HepG2 (cell line): ENCODE measurements around the gene CD320. TPM values are rescaled to one million over a fixed set of nuclear protein-coding genes. Genes with fewer than 3 reads are reported as not detected.

Experiments
- BCL6 ChIP-seq: IDR thresholded peaks from 2 replicates; pipeline ENCODE4 v1.6.1; 2016; ENCODE audit warnings: missing genetic modification reagents, missing compliant biosample characterization
- FLYWCH1 ChIP-seq: sonication (generic); formaldehyde crosslinking; IDR thresholded peaks from 2 replicates; pipeline ENCODE4 v1.8.1; 2023; ENCODE audit warnings: mild to moderate bottlenecking, missing genetic modification reagents
- MAX ChIP-seq: IDR thresholded peaks from 2 replicates; pipeline ENCODE4 v1.6.1; 2012; ENCODE audit warnings: inconsistent platforms
- NONO ChIP-seq, 2 experiments: fragments of 450-650 bp in 1 of 2; sonication (generic) in 1 of 2; formaldehyde crosslinking in 1 of 2; IDR thresholded peaks in 1 of 2; conservative IDR thresholded peaks in 1 of 2; 2 replicates each; pipeline versions ENCODE4 v1.6.1 to v1.8.0; 2017 to 2022; ENCODE audit warnings: mild to moderate bottlenecking in 1 of 2, missing genetic modification reagents in 1 of 2, moderate library complexity in 1 of 2
- NR1H2 ChIP-seq: sonication (generic); formaldehyde crosslinking; IDR thresholded peaks from 2 replicates; pipeline ENCODE4 v1.8.1; 2022; ENCODE audit warnings: low read depth, missing genetic modification reagents, borderline replicate concordance
- NRL ChIP-seq: sonication (generic); formaldehyde crosslinking; IDR thresholded peaks from 2 replicates; pipeline ENCODE4 v1.5.0; 2020; ENCODE audit warnings: missing genetic modification reagents, mild to moderate bottlenecking, moderate library complexity, borderline replicate concordance
- RARA ChIP-seq: IDR thresholded peaks from 2 replicates; pipeline ENCODE4 v1.6.1; 2016; ENCODE audit warnings: missing genetic modification reagents, missing compliant biosample characterization
- SALL1 ChIP-seq: sonication (generic); formaldehyde crosslinking; IDR thresholded peaks from 2 replicates; pipeline ENCODE4 v1.8.0; 2022; ENCODE audit warnings: mild to moderate bottlenecking, missing genetic modification reagents
- SKIL ChIP-seq: sonication (generic); formaldehyde crosslinking; IDR thresholded peaks from 2 replicates; pipeline ENCODE4 v1.8.0; 2022; ENCODE audit warnings: missing genetic modification reagents, mild to moderate bottlenecking, moderate library complexity, borderline replicate concordance
- SNAI1 ChIP-seq: sonication (generic); formaldehyde crosslinking; IDR thresholded peaks from 2 replicates; pipeline ENCODE4 v1.5.0; 2020; ENCODE audit warnings: mild to moderate bottlenecking, missing genetic modification reagents, borderline replicate concordance
- SP4 ChIP-seq: sonication (generic); formaldehyde crosslinking; IDR thresholded peaks from 2 replicates; pipeline ENCODE4 v1.8.1; 2023; ENCODE audit warnings: mild to moderate bottlenecking, missing genetic modification reagents
- TARDBP ChIP-seq: sonication (generic); formaldehyde crosslinking; IDR thresholded peaks from 2 replicates; pipeline ENCODE4 v1.8.0; 2022; ENCODE audit warnings: mild to moderate bottlenecking, missing genetic modification reagents
- ZBTB7B ChIP-seq: sonication (generic); formaldehyde crosslinking; IDR thresholded peaks from 2 replicates; pipeline ENCODE4 v1.4.0; 2020; ENCODE audit warnings: missing genetic modification reagents
- ZFP91 ChIP-seq: sonication (generic); formaldehyde crosslinking; IDR thresholded peaks from 2 replicates; pipeline ENCODE4 v1.9.0; 2022; ENCODE audit warnings: missing genetic modification reagents, mild to moderate bottlenecking, borderline replicate concordance
- ZMAT3 ChIP-seq: sonication (generic); formaldehyde crosslinking; conservative IDR thresholded peaks from 2 replicates; pipeline ENCODE4 v1.7.0; 2021; ENCODE audit warnings: missing genetic modification reagents
- ZNF564 ChIP-seq: sonication (generic); formaldehyde crosslinking; IDR thresholded peaks from 2 replicates; pipeline ENCODE4 v1.8.1; 2023; ENCODE audit warnings: mild to moderate bottlenecking, missing genetic modification reagents
- ZNF605 ChIP-seq: sonication (generic); formaldehyde crosslinking; IDR thresholded peaks from 2 replicates; pipeline ENCODE4 v1.8.0; 2022; ENCODE audit warnings: mild to moderate bottlenecking, missing genetic modification reagents
- ZNF609 ChIP-seq: sonication (generic); formaldehyde crosslinking; IDR thresholded peaks from 2 replicates; pipeline ENCODE4 v1.4.0; 2020; ENCODE audit warnings: mild to moderate bottlenecking, missing genetic modification reagents, borderline replicate concordance
- polyA plus RNA-seq, 8 experiments: library from polyadenylated mRNA; depleted of rRNA in 3 of 8; stranded (reverse) in 7 of 8; unstranded in 1 of 8; fragments of >200 nt; fragmentation: Illumina TruSeq in 4 of 8; extraction: Trizol in 4 of 8; gene quantifications; 2 replicates each; pipeline versions ENCODE4 v1.2.1 to v1.2.3, GENCODE V29; 2011 to 2016; ENCODE audit warnings: low read depth in 4 of 8, missing spikeins in 1 of 8, mixed read lengths in 1 of 8; ENCODE audit not compliant: insufficient read depth in 1 of 8
- total RNA-seq, 5 experiments: library from RNA; depleted of rRNA; stranded (reverse); fragments of >200 nt; fragmentation: Illumina TruSeq; extraction: Trizol; gene quantifications; 2 replicates each; pipeline ENCODE4 v1.2.3, GENCODE V29; 2016; ENCODE audit warnings: low read depth in 1 of 5

The CD320 gene
- total and polyA plus RNA-seq, 2 of the 13 experiments (the other 11 are each of a cell fraction or from before 2014, with no cell fraction given): 83.1 to 99.9 TPM

GRCh38 chr19:8340341-8341096, 32.4 kb upstream of the CD320 start (continued):
- TF ChIP-seq ZNF609: 0 out of 2 replicates have a peak, but pooled peaks have one; percentile 20
- no peak for TF ChIP-seq NR1H2 (CRISPR knock-in tag)
- peak; percentile 51; the same call in 1 of the 2 replicates for TF ChIP-seq SP4
- no peak for TF ChIP-seq SNAI1 (CRISPR knock-in tag)
- TF ChIP-seq BCL6 (CRISPR knock-in tag): peak; percentile 60; the same call in 1 of the 2 replicates
- peak; percentile 43; the same call in 1 of the 2 replicates for TF ChIP-seq ZFP91
- peak; percentile 54 for TF ChIP-seq RARA (CRISPR knock-in tag)
- 0 out of 2 replicates have a peak, but pooled peaks have one; percentile 16 for TF ChIP-seq MAX
- no peak for TF ChIP-seq NONO (IDR thresholded peaks at IDR 0.05)
- TF ChIP-seq NONO (CRISPR knock-in tag; conservative IDR thresholded peaks at IDR 0.05): 0 out of 2 replicates have a peak, but pooled peaks have one; percentile 42
- TF ChIP-seq SALL1: peak; percentile 56
- 0 out of 2 replicates have a peak, but pooled peaks have one; percentile 19 for TF ChIP-seq ZNF605
- TF ChIP-seq ZNF564 (CRISPR knock-in tag): no peak
- 0 out of 2 replicates have a peak, but pooled peaks have one; percentile 20 for TF ChIP-seq TARDBP (CRISPR knock-in tag)
- TF ChIP-seq SKIL: no peak
- TF ChIP-seq NRL (CRISPR knock-in tag): peak; percentile 56; the same call in 1 of the 2 replicates
- peak; percentile 65; the same call in 1 of the 2 replicates for TF ChIP-seq ZBTB7B (CRISPR knock-in tag)
- TF ChIP-seq ZMAT3: no peak
- 0 out of 2 replicates have a peak, but pooled peaks have one; percentile 40 for TF ChIP-seq FLYWCH1 (CRISPR knock-in tag)
